GM12874 (cell line): ENCODE results near the gene CD164L2.

Source experiments
- TF ChIP-seq, protein P1 (sequence below): IDR thresholded peaks from 2 replicates; pipeline ENCODE4 v1.5.1; 2011; ENCODE audit warnings: low read depth, mild to moderate bottlenecking, control low read depth, low read length, moderate library complexity; ENCODE audit not compliant: insufficient read depth

Gene CD164L2

DNA sequence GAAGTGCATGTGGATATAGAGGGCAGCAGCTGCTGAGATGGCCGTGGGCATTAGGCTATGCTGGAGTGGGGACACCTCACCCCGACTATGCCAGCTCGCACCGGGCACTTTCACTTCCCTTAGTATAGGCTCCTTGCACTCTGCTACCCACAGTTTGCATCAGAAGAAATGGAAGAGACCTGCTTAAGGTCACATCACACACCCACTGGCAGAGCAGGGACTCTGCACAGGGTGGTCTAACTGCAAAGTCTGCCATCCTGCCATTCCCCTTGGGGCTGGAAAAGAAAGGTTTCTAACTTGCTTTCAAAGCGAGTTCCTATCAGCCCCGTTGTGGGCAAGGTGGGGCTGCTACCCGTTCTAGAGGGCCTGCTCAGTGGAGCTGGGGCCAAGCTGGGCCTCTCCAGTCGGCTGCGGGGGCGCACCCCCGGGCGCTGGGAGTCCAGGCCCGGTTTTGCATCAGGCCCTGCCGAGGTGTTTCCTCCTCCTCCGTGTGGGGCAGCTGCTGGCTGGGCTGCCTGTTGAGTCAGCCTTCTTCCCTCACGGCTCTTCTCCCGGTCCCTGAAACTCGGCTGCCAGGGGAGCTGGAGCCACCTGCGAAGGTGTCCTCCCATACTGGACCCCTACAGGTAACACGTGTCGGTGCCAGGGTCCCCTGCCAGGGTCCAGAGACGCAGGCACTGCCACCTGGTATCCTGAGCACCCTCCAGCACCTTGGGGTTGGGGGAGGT, 41.4 kb downstream of the CD164L2 start, which contains the start of gene SYTL1:
Gene SYTL1 (plus strand): TSS at position 498 of the 728 bp plus-strand sequence. CDS start 3,313 bp downstream, outside the sequence.
- TF ChIP-seq, protein P1, sequence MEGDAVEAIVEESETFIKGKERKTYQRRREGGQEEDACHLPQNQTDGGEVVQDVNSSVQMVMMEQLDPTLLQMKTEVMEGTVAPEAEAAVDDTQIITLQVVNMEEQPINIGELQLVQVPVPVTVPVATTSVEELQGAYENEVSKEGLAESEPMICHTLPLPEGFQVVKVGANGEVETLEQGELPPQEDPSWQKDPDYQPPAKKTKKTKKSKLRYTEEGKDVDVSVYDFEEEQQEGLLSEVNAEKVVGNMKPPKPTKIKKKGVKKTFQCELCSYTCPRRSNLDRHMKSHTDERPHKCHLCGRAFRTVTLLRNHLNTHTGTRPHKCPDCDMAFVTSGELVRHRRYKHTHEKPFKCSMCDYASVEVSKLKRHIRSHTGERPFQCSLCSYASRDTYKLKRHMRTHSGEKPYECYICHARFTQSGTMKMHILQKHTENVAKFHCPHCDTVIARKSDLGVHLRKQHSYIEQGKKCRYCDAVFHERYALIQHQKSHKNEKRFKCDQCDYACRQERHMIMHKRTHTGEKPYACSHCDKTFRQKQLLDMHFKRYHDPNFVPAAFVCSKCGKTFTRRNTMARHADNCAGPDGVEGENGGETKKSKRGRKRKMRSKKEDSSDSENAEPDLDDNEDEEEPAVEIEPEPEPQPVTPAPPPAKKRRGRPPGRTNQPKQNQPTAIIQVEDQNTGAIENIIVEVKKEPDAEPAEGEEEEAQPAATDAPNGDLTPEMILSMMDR: no peak

DNA sequence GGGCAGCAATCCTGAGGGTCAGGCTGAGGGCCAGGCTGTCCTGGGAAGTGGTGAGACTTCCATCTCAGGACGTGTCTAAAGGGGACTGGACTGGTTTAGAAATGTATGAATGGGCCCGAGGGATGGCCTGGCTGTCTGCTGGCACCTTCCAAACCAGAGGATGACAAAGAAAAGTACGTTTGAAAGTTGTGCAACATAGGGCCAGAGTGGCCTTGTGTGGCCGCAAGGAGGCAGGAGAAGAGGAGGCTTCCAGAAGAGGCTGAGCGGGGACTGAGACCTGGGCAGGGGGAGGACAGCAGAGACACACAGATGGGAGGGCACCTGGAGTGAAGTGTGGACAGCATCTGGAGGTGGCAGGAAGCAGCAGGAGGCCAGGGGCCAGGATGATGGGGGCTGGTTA, 43.9 kb downstream of the CD164L2 start:
- TF ChIP-seq, protein P1: no peak

- TF ChIP-seq, protein P1: no peak
These were observed 44.4 kb downstream of the CD164L2 start for GRCh38 chr1:27338751-27339150.

- TF ChIP-seq, protein P1: no peak
These were observed 46.4 kb downstream of the CD164L2 start for GRCh38 chr1:27336756-27337155.

- TF ChIP-seq, protein P1: no peak
These were observed 47.4 kb downstream of the CD164L2 start for GRCh38 chr1:27335506-27336422.

GRCh38 chr1:27333717-27334279, 49.3 kb downstream of the CD164L2 start:
- TF ChIP-seq, protein P1: no peak
